Astrocyte (in vitro differentiated cells and primary cell): ENCODE measurements around the gene PIK3C2G. TPM values are rescaled to one million over a fixed set of nuclear protein-coding genes. Genes with fewer than 3 reads are reported as not detected.

Experiments used
- DNase-seq: peaks from one replicate; pipeline ENCODE4 v3.0.0-alpha.2; 2010; ENCODE audit warnings: low read depth
- FAIRE-seq: peaks from 2 replicates; lab custom pipeline; 2011; peaks lifted over from hg19 to GRCh38; lab: Jason Lieb, UNC
- H2AFZ ChIP-seq: 2 replicates; pipeline ENCODE4 v1.6.0; 2012; ENCODE audit warnings: low read depth, low read length, inconsistent platforms
- H3K27ac ChIP-seq: 2 replicates; pipeline ENCODE4 v1.5.1; 2011; ENCODE audit warnings: low read depth, low read length, inconsistent platforms
- H3K27me3 ChIP-seq: 2 replicates; pipeline ENCODE4 v1.6.0; 2011; ENCODE audit warnings: low read length, inconsistent platforms; ENCODE audit not compliant: insufficient read depth
- H3K36me3 ChIP-seq: 2 replicates; pipeline ENCODE4 v1.5.1; 2011; ENCODE audit warnings: low read length, inconsistent platforms; ENCODE audit not compliant: insufficient read depth
- H3K4me1 ChIP-seq: 2 replicates; pipeline ENCODE4 v1.5.1; 2011; ENCODE audit warnings: low read length, inconsistent platforms; ENCODE audit not compliant: insufficient read depth
- H3K4me2 ChIP-seq: 2 replicates; pipeline ENCODE4 v1.6.0; 2012; ENCODE audit warnings: low read length, inconsistent platforms
- H3K4me3 ChIP-seq: 2 replicates; pipeline ENCODE4 v1.5.1; 2011; ENCODE audit warnings: low read depth, mild to moderate bottlenecking, low read length, inconsistent platforms; ENCODE audit not compliant: insufficient read depth
- H3K79me2 ChIP-seq: 2 replicates; pipeline ENCODE4 v1.6.0; 2012; ENCODE audit warnings: mild to moderate bottlenecking, low read length, inconsistent platforms; ENCODE audit not compliant: insufficient read depth
- H3K9ac ChIP-seq: 2 replicates; pipeline ENCODE4 v1.6.0; 2012; ENCODE audit warnings: mild to moderate bottlenecking, low read length, inconsistent platforms
- H3K9me3 ChIP-seq: 2 replicates; pipeline ENCODE4 v1.5.1; 2012; ENCODE audit warnings: low read depth, mild to moderate bottlenecking, low read length, inconsistent platforms; ENCODE audit not compliant: insufficient read depth
- H4K20me1 ChIP-seq: 2 replicates; pipeline ENCODE4 v1.6.0; 2012; ENCODE audit warnings: low read length, inconsistent platforms; ENCODE audit not compliant: insufficient read depth
- H3K27ac Mint-ChIP-seq: one replicate; pipeline ENCODE4 v1.8.0; 2021; ENCODE audit warnings: mild to moderate bottlenecking, mixed read lengths; ENCODE audit not compliant: unreplicated experiment
- H3K27me3 Mint-ChIP-seq: one replicate; pipeline ENCODE4 v1.8.0; 2021; ENCODE audit warnings: low read depth, mixed read lengths; ENCODE audit not compliant: unreplicated experiment
- H3K36me3 Mint-ChIP-seq: one replicate; pipeline ENCODE4 v1.8.0; 2021; ENCODE audit warnings: low read depth, mixed read lengths; ENCODE audit not compliant: unreplicated experiment
- H3K4me1 Mint-ChIP-seq: one replicate; pipeline ENCODE4 v1.8.0; 2021; ENCODE audit warnings: low read depth, mixed read lengths; ENCODE audit not compliant: unreplicated experiment
- H3K4me3 Mint-ChIP-seq: one replicate; pipeline ENCODE4 v1.8.0; 2021; ENCODE audit warnings: mild to moderate bottlenecking, moderate library complexity, mixed read lengths; ENCODE audit not compliant: unreplicated experiment
- H3K9me3 Mint-ChIP-seq: one replicate; pipeline ENCODE4 v1.8.0; 2021; ENCODE audit warnings: mild to moderate bottlenecking, mixed read lengths; ENCODE audit not compliant: unreplicated experiment
- CTCF ChIP-seq: IDR thresholded peaks from 2 replicates; pipeline ENCODE4 v1.5.1; 2011; ENCODE audit warnings: low read depth, mild to moderate bottlenecking, inconsistent platforms, low read length, moderate library complexity; ENCODE audit not compliant: insufficient read depth
- EZH2 ChIP-seq: IDR thresholded peaks from 2 replicates; pipeline ENCODE4 v1.6.1; 2012; ENCODE audit warnings: mild to moderate bottlenecking, low read length, inconsistent platforms; ENCODE audit not compliant: insufficient read depth
- total RNA-seq: library from RNA; stranded (reverse); gene quantifications from 2 replicates; pipeline ENCODE4 v1.2.1, GENCODE V29; 2021

The PIK3C2G gene
- total RNA-seq, 1 donor from 2014 or later: 0.05 TPM

DNA sequence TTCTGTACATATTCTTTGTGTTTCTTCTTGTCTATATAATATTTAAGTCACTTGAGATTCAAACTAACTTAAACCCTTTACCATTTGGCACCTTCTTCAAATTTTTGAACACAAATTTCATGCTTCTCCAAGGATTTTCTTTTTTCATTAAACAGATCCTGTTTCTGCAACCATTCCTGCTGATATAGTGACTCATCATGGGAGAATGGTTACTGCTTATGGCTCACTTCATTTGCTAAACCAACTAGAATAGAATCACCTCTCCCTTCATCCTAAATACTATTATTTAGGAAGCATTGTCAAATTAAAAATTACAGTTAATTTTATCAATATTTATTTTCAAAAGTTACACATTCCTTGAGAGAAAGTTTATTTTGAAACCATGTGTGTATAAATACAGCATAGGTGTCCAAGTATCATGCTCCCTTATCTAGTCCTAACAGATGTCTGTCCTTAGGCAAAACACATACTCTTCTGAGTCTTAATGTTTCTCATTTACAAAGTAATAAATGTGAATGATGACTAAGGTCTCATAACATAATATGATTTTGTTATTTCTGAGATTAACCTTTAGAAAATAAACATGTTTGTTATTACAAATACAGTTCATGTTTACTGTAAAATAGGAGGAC is 435.8 kb downstream of the PIK3C2G start:
- FAIRE-seq: peak; percentile 50
- H3K27me3 Mint-ChIP-seq: no peaks in the 10 kb centered on the region
- no peaks in the 10 kb centered on the region for H3K79me2 ChIP-seq
- H3K9me3 Mint-ChIP-seq: no peaks in the 10 kb centered on the region
- H3K27me3 ChIP-seq: no peaks in the 10 kb centered on the region
- no peak overlapping the region for H2AFZ ChIP-seq
- H3K4me1 Mint-ChIP-seq: peaks cover 6% of the 10 kb centered on the region
- no peaks in the 10 kb centered on the region for H4K20me1 ChIP-seq
- H3K4me2 ChIP-seq: peak overlapping the region; percentile 17
- H3K4me1 ChIP-seq: peaks cover 15% of the 10 kb centered on the region
- no peaks in the 10 kb centered on the region for H3K36me3 Mint-ChIP-seq
- H3K4me3 ChIP-seq: no peak overlapping the region
- no peaks in the 10 kb centered on the region for H3K9me3 ChIP-seq
- no peak overlapping the region for H3K9ac ChIP-seq
- peak; percentile 68 for DNase-seq
- H3K4me3 Mint-ChIP-seq: no peak overlapping the region
- H3K27ac Mint-ChIP-seq: no peak overlapping the region
- no peaks in the 10 kb centered on the region for H3K36me3 ChIP-seq
- no peak for TF ChIP-seq EZH2
- TF ChIP-seq CTCF: no peak
- peak overlapping the region; percentile 28 for H3K27ac ChIP-seq

Other genes starting within 250 kb of the PIK3C2G start
- gene RERGL, start 171.3 kb upstream of the PIK3C2G start, total RNA-seq: not detected in 2 replicates